ENCODE data around the gene NXPE2.

- TF ChIP-seq EP300 (IDR thresholded peaks at IDR 0.05) (no peak), POLR2AphosphoS5 (IDR thresholded peaks at IDR 0.05) (no peak)
Observed at GRCh38 chr11:114725623-114726022, 47.3 kb downstream of the NXPE2 start.
